IPS-NIHi7 (cell line): ENCODE results near the gene ITIH1.

Experiments
- DNase-seq: peaks from one replicate; pipeline ENCODE4 v3.0.0; 2012; ENCODE audit warnings: mixed read lengths; ENCODE audit errors: extremely low spot score

The ITIH1 gene

GRCh38 chr3:52816199-52816598 lies 38.8 kb downstream of the ITIH1 start:
- DNase-seq, result no peak

- no peak for DNase-seq
Observed at GRCh38 chr3:52816654-52817053, 39.3 kb downstream of the ITIH1 start.

- no peak for DNase-seq
Observed at GRCh38 chr3:52817221-52817620, 39.8 kb downstream of the ITIH1 start.

- no peak for DNase-seq
Observed at GRCh38 chr3:52817860-52818259, 40.5 kb downstream of the ITIH1 start.

GRCh38 chr3:52819936-52820335 lies 42.5 kb downstream of the ITIH1 start:
- no peak for DNase-seq

GRCh38 chr3:52820736-52821135 lies 43.3 kb downstream of the ITIH1 start:
- DNase-seq, result peak; percentile 92

- no peak for DNase-seq
Observed at GRCh38 chr3:52822363-52822762, 45.0 kb downstream of the ITIH1 start.

GRCh38 chr3:52824037-52824436 lies 46.6 kb downstream of the ITIH1 start:
- no peak for DNase-seq

GRCh38 chr3:52827441-52827840 lies 50.0 kb downstream of the ITIH1 start:
- DNase-seq, result no peak

GRCh38 chr3:52827866-52828376 lies 50.5 kb downstream of the ITIH1 start:
- DNase-seq, result peak; percentile 43

GRCh38 chr3:52829482-52829881 lies 52.1 kb downstream of the ITIH1 start:
- no peak for DNase-seq

GRCh38 chr3:52829906-52830463 lies 52.6 kb downstream of the ITIH1 start:
- DNase-seq, result no peak

GRCh38 chr3:52830535-52831258 lies 53.3 kb downstream of the ITIH1 start, which contains the start of gene ITIH4:
TSS of gene ITIH4 (minus strand) at chr3:52830672. CDS start at chr3:52830642, 30 bp downstream.
- DNase-seq, result no peak

GRCh38 chr3:52831500-52832301 lies 54.3 kb downstream of the ITIH1 start:
- no peak for DNase-seq

GRCh38 chr3:52833202-52833601 lies 55.8 kb downstream of the ITIH1 start:
- no peak for DNase-seq

GRCh38 chr3:52834871-52835501 lies 57.6 kb downstream of the ITIH1 start, which contains the start of gene MUSTN1:
TSS of gene MUSTN1 (minus strand) at chr3:52835019. CDS start at chr3:52834948, 71 bp downstream.
- no peak for DNase-seq

- no peak for DNase-seq
Observed at GRCh38 chr3:52835766-52836470, 58.5 kb downstream of the ITIH1 start.

GRCh38 chr3:52836471-52836845 lies 59.1 kb downstream of the ITIH1 start:
- DNase-seq, result no peak

- no peak for DNase-seq
Observed at GRCh38 chr3:52836986-52837385, 59.6 kb downstream of the ITIH1 start.

GRCh38 chr3:52838561-52839267 lies 61.3 kb downstream of the ITIH1 start:
- DNase-seq, result no peak

GRCh38 chr3:52839268-52839575 lies 61.8 kb downstream of the ITIH1 start:
- DNase-seq, result no peak
